Right forelimb (tissue), 1 donor: ENCODE measurements around the gene ATP9B.

ENCODE experiments used
- DNase-seq: peaks from one replicate; pipeline ENCODE4 v3.0.0-alpha.2; 2018

Gene ATP9B

DNA sequence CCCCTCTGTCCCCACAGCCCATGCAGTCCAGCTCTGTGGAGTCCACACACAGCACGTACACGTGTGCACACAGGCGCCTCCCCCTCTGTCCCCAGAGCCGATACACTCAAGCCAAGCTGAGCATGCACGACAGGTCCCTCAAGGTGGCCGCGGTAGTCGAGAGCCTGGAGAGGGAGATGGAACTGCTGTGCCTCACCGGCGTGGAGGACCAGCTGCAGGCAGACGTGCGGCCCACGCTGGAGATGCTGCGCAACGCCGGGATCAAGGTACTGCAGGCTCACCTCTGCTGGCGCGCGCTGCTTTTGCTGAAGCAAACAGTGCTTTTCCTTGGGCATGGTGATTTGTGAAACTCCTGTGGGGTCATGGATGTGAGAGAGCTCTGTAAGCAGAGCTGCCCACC lies 268.0 kb downstream of the ATP9B start:
- DNase-seq: no peak

DNA sequence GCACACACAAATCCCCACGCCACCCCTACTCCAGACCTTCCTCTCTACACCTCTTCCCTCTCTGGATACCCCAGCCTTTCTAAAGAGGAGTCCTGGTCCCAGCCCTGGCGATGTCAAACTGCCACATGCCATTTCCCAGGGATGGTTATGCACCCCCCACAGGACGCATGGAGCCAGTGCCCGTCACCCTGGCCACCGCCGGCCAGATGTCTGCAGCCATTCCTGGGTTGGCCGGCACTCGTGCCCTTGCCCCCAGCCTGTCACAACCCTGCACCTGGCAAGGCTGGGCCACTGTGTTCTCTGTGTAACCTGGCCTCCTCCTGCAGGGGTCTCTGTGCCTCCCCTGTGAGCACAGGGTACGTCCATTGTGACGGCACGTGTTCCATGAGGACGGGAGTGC lies 268.4 kb downstream of the ATP9B start:
- no peak for DNase-seq

DNA sequence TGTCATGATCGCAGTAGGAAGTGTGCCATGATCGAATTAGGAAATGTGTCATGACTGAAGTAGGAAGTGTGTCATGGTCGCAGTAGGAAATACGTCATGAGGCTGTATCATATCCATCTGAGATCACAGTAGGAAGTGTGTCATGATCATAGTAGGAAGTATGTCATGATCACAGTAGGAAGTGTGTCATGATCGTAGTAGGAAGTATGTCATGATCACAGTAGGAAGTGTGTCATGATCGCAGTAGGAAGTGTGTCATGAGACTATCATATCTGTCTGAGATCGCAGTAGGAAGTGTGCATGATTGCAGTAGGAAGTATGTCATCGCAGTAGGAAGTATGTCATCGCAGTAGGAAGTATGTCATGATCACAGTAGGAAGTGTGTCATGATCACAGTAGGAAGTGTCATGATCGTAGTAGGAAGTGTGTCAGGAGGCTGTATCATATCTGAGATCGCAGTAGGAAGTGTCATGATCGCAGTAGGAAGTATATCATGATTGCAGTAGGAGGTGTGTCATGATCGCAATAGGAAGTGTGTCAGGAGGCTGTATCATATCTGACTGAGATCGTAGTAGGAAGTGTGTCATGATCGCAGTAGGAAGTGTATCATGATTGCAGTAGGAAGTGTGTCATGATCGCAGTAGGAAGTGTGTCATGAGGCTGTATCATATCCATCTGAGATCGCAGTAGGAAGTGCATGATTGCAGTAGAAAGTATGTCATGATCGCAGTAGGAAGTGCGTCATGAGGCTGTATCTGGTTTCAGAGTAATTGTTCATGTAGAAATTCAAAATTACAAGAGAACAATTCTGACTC lies 270.1 kb downstream of the ATP9B start:
- DNase-seq: no peak

DNA sequence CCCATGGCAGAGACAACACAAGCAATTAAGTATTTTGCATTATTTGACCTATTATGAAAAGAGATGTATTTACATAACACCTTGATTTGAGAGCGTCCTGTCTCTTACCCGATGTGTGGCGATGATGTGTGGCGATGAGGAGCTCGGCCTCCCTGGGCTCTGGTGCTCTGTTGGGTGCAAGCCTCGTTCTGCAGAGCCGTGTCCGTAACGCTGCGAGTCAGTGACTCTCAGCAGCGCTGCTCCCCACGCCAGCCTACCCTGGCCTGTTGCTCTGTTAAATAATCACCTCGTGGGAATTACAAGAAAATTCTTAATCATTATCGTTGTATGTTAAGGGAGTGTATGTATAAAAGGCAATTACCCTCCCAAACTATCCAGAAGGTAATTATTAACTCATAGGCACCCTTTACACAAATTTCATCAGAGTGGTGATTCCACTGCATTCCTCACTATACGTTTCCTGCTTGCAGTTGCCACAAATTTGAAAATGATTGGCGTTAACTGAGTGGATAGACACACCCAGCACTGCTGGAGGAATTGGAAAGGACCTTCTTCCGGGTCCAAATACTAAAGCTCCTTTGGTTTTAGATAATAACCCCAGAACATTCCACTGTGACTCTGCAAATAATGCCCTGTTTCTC lies 274.5 kb downstream of the ATP9B start:
- no peak for DNase-seq

DNA sequence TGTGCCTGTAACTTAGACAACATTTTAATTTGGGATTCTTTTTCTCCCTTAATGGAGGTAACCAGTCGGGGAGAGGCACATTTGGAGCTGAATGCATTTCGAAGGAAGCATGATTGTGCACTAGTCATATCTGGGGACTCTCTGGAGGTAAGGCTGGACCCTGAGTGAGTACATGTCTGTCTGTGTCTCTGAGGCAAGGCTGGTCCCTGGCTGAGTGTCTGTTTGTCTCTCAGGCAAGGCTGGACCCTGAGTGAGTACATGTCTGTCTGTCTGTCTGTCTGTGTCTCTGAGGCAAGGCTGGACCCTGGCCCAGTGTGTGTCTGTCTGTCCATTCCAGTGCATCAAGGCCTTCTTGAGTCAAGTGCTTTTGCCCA lies 275.0 kb downstream of the ATP9B start:
- DNase-seq: peak; percentile 17

DNA sequence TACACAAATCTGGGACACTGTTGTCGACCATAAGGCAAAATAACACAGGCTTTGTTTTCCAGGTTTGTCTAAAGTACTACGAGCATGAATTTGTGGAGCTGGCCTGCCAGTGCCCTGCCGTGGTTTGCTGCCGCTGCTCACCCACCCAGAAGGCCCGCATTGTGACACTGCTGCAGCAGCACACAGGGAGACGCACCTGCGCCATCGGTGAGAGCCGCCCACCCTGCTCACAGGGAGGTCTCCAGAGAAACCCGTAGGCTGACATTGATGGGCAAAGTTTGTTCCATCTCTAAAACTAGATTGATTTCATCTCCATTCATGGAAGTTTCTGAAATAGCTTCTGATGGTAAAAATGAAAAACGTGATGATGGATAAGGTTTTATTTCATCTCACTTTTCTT lies 276.2 kb downstream of the ATP9B start:
- DNase-seq: no peak

- DNase-seq: peak; percentile 23
Measured at GRCh38 chr18:79345981-79346380, 276.8 kb downstream of the ATP9B start.

DNA sequence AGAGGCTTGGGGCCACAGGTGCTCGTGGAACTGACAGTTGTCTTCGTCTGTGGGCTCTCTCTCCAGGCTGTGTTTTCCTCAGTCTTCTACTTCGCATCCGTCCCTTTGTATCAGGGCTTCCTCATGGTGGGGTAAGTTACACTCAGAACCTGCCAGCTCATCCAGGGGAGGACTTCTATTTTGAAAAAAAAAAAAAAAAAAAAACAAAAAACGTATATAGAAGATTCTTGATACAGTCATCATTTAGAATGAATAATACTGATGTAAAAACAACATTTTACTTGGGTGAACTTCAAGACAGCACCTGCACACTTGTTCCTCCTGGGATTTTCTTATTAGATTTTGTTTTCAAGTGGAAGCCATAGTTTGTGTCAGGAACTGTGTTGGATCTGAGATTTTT lies 278.9 kb downstream of the ATP9B start:
- no peak for DNase-seq

- DNase-seq: no peak
Measured at GRCh38 chr18:79352432-79352831, 283.2 kb downstream of the ATP9B start.

- no peak for DNase-seq
Measured at GRCh38 chr18:79353267-79353666, 284.1 kb downstream of the ATP9B start.

DNA sequence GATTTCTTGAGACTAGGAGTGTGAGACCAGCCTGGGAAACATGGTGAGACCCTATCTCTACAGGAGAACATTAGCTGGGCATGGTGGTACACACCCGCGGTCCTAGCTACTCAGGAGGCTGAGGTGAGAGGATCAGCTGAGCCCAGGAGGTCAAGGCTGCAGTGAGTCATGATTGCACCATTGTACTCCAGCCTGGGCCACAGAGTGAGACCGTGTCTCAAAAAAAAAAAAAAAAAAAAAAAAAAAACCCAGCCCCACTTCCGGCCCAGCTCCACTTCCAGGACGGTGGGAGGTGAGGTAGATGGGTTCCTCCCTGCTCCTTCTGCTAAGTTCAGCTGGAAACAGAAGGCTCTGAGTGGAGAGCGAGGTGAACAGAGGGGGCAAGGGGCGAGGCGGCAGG lies 285.2 kb downstream of the ATP9B start:
- no peak for DNase-seq

- peak; percentile 20 for DNase-seq
Measured at GRCh38 chr18:79355433-79356335, 286.5 kb downstream of the ATP9B start.

DNA sequence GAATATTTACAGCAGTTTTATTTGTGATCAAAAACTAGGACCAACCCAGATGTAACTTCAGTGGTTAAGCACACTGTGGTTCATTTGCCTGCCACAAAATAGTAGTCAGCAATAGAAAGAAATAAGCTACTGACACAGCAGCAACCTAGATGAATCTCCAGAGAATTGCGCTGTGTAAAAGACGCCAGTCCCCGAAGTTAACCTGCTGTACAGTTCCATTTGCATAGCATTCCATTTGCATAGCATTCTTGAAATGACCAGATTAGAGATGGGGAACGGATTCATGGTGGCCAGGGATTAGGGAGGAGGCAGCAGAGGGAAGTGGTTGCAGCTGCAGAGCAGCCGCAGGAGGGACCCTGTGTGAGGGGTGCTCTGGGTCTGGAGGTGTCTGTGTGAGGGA lies 287.2 kb downstream of the ATP9B start:
- DNase-seq: peak; percentile 23

GRCh38 chr18:79360933-79361332 lies 291.7 kb downstream of the ATP9B start:
- DNase-seq: peak; percentile 15

DNA sequence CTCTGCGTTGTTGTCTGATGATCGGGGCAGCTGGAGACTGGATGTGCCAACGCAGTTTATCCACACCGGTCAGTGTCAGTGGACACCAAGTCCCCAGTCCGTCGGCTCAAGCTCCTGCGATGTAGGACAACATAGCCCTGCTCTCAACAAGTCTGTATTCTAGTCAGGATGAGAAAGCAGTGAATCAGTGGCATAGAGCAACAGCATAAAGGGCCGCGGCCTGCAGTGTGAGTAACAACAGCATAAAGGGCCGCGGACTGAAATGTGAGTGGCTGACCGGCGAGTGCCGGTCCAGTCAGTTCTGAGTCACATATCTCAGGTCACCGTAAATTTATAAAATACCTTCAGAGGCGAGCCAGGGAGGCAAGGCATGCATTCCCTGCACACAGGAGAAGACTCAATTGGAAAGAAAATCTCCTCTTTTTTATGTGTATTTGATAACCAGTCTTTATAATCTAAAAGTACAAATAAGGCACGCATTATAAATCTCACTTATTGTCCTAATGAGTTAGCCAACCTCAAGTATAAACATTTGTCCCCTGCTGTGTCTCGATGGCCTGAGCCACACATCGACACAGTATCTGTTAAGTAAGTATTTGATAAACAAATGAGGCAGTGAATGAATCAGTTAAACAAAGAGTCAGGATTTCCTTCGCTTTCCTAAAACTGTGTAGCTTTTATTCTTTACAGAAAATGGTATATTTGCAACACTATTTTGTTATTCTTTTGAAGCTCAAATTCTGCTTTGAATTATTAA lies 292.8 kb downstream of the ATP9B start:
- DNase-seq: peak; percentile 37

DNA sequence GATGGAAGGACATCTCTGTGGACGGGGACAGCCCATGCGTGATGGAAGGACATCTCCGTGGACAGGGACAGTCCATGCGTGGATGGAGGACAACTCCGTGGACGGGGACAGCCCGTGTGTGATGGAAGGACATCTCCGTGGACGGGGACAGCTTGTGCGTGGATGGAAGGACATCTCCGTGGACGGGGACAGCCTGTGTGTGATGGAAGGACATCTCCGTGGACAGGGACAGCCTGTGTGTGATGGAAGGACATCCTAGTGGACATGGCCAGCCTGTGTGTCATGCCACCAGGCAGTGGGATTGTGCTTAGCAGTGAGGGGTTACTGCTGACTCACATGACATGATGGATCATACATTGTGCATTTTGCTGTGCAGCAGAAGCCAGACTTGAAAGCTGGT lies 296.5 kb downstream of the ATP9B start:
- peak; percentile 30 for DNase-seq

- peak; percentile 44 for DNase-seq
Measured at GRCh38 chr18:79366177-79367094, 297.2 kb downstream of the ATP9B start.

GRCh38 chr18:79367480-79367879 lies 298.3 kb downstream of the ATP9B start:
- DNase-seq: peak; percentile 32

DNA sequence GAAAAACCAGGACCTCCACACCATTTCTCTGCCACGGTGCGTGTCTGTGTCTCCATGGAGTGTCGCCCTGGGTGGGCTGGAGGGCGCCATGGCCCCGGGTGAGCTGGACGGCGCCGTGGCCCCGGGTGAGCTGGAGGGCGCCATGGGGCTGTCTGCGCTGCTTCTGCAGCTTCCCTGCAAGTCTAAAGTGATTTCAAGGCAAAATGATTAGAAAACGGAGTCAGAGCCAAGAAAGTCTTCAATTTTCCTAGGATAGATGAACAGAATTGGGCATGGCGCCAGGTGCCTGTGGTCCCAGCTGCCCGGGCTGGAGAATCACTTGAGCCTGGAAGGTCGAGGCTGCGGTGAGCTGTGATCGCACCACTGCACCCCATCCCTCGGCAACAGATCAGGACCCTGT lies 298.8 kb downstream of the ATP9B start:
- DNase-seq: peak; percentile 41

- DNase-seq: peak; percentile 9
Measured at GRCh38 chr18:79368681-79369080, 299.5 kb downstream of the ATP9B start.

DNA sequence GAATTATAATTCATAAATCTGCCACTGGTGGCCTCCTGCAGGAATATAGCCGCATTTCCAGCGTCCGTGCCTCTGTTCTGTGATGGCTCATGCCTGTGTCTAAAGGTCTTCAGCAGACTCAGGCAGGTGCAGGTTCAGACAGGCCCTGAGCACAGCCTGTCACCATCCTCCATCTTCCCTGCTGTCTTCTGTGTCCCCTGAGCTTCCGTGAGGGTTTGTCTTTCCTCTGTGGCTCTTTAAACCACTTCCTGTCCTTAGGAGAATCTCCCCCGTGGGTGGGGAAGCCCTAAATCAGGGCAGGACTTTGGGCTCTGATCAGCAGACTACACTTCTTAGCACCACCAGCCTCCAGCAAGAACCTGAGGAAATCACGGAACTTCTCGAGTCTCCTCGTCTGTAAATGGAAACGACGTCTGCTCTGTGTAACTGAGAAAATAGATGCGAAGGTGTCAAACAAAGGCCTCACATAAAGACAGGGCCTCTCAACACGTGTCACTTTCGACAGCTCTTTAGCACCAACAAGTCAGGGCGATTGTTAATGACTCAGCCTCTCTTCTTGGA lies 302.4 kb downstream of the ATP9B start:
- DNase-seq: peak; percentile 29
